ENCODE results near the gene KASH5. TPM values are rescaled to one million over a fixed set of nuclear protein-coding genes. Genes with fewer than 3 reads are reported as not detected.
A peak's percentile ranks its signal among the peaks of the same experiment; 100 is the strongest.

KASH5 gene
- total and polyA plus RNA-seq, 11 donors, result not detected

GRCh38 chr19:49425922-49426592 is 38.0 kb downstream of the KASH5 start:
- 4 to 6% (median 5%) methylated on average over 22 to 30 of the region's 30 CpGs for WGBS, 4 donors
- intact Hi-C loops (cut with DNase I), result no loop called here

GRCh38 chr19:49427339-49427738 is 39.3 kb downstream of the KASH5 start:
- ATAC-seq, result no peak
- Histone ChIP-seq H3K9me3 (no peaks in the 10 kb centered on the region), H3K4me1 (peaks cover 0 to 39% (median 19%) of the 10 kb centered on the region in 12 donors), H3K36me3 (no peaks in the 10 kb centered on the region), H3K27ac (no peak overlapping the region), H3K4me3 (no peak overlapping the region), H3K27me3 (peaks cover 61 to 99% (median 89%) of the 10 kb centered on the region in 9 donors)
- intact Hi-C loops (cut with DNase I), result no loop called here
- peak in 1 of 5 donors; percentile 13 for DNase-seq
- TF ChIP-seq POLR2A (IDR thresholded peaks at IDR 0.05) (no peak), CTCF (IDR thresholded peaks at IDR 0.05) (no peak)
- WGBS, 4 donors, result 39 to 81% (median 60%) methylated on average over 8 to 12 of the region's 12 CpGs

More at GRCh38 chr19:49425922-49426592, 38.0 kb downstream of the KASH5 start:
- no peak overlapping the region for H3K27ac ChIP-seq
- DNase-seq (no peak), ATAC-seq (no peak)
- no peak for TF ChIP-seq CTCF (IDR thresholded peaks at IDR 0.05)
- TF ChIP-seq POLR2A (IDR thresholded peaks at IDR 0.05), result no peak
- H3K9me3 ChIP-seq, result no peaks in the 10 kb centered on the region
- H3K4me3 ChIP-seq, result no peak overlapping the region
- H3K36me3 ChIP-seq, result no peaks in the 10 kb centered on the region
- H3K27me3 ChIP-seq, result peaks cover 54 to 99% (median 88%) of the 10 kb centered on the region in 9 donors
- peaks cover 0 to 49% (median 28%) of the 10 kb centered on the region in 12 donors for H3K4me1 ChIP-seq

GRCh38 chr19:49427855-49428546 is 40.0 kb downstream of the KASH5 start:
- Histone ChIP-seq H3K4me1 (peaks cover 0 to 34% (median 13%) of the 10 kb centered on the region in 12 donors), H3K27ac (no peak overlapping the region), H3K4me3 (peak overlapping the region in 2 of 12 donors; percentile 4 to 17), H3K27me3 (peaks cover 61 to 99% (median 89%) of the 10 kb centered on the region in 9 donors), H3K9me3 (no peaks in the 10 kb centered on the region), H3K36me3 (no peaks in the 10 kb centered on the region)
- intact Hi-C loops (cut with DNase I), result no loop called here
- WGBS, 4 donors, result 1 to 2% (median 2%) methylated on average over 27 to 45 of the region's 45 CpGs
- DNase-seq, result no peak
- TF ChIP-seq CTCF (IDR thresholded peaks at IDR 0.05), result no peak
- no peak for TF ChIP-seq POLR2A (IDR thresholded peaks at IDR 0.05)
- ATAC-seq, result no peak
